ENCODE measurements around the gene RILPL1.

RILPL1 gene

DNA sequence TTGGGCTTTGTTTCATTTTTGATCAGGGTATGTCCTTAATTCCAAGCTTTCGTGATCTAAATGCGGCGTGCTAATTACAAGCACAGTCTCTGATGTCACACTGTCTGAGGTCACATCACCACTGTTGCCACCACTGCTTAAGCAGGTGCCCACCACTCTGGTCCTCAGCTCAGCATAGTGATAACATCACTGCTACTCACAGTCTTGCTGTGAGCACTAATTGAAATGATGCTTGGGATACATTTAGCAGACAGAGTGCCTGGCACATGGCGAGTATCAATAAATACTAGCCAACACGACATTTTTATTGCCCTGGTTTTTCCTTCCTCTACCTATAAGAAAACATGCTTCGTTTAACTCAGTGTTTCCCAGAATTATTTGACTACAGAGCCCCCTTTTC is 104.9 kb downstream of the RILPL1 start:
- DNase-seq (ENCODE audit: low read depth in 3 of 3), result no peak

GRCh38 chr12:123427036-123427769 is 106.3 kb downstream of the RILPL1 start:
- no peak for DNase-seq (ENCODE audit: low read depth in 3 of 3)

GRCh38 chr12:123421314-123421713 is 112.2 kb downstream of the RILPL1 start:
- no peak for DNase-seq (ENCODE audit: low read depth in 3 of 3)

Data from stimulated activated CD4-positive, alpha-beta T cell treated with anti-CD3 and anti-CD28 coated beads, TNF-alpha, amount 100 ng/mL, for 4 hours (primary cell).